GM23338 (cell line): Measurements from ENCODE around the gene UBE2A. TPM values are rescaled to one million over a fixed set of nuclear protein-coding genes. Genes with fewer than 3 reads are reported as not detected.
A peak's percentile ranks its signal among the peaks of the same experiment; 100 is the strongest.

ENCODE experiments used
- ATAC-seq: fragments of 200-7000 bp; cut with Tn5 transposase; 3 replicates; pipeline ENCODE4 v1.9.1; 2020
- DNase-seq: peaks from one replicate; pipeline ENCODE4 v3.0.0-alpha.2; 2015; ENCODE audit warnings: low spot score
- H2AFZ ChIP-seq: fragments of 200-600 bp; sonication (generic); 2 replicates; pipeline ENCODE4 v1.8.0; 2016; ENCODE audit warnings: antibody characterized with exemption, mild to moderate bottlenecking, moderate library complexity
- H3F3A ChIP-seq: fragments of 200-600 bp; sonication (generic); replicated peaks from 2 replicates; pipeline ENCODE4 v1.8.0; 2017; ENCODE audit warnings: antibody characterized with exemption, mixed run types, low read depth
- H3K27ac ChIP-seq: fragments of 200-600 bp; sonication (generic); 2 replicates; pipeline ENCODE4 v1.6.1; 2016; ENCODE audit warnings: low read depth
- H3K27me3 ChIP-seq: fragments of 200-600 bp; sonication (generic); 2 replicates; pipeline ENCODE4 v1.8.0; 2016; ENCODE audit warnings: mild to moderate bottlenecking, mixed run types, moderate library complexity; ENCODE audit not compliant: insufficient read depth
- H3K36me3 ChIP-seq: fragments of 200-600 bp; sonication (generic); 2 replicates; pipeline ENCODE4 v1.8.0; 2016; ENCODE audit warnings: mild to moderate bottlenecking; ENCODE audit not compliant: insufficient read depth
- H3K4me1 ChIP-seq: fragments of 200-600 bp; sonication (generic); 2 replicates; pipeline ENCODE4 v1.8.0; 2016; ENCODE audit warnings: mild to moderate bottlenecking, moderate library complexity; ENCODE audit not compliant: insufficient read depth
- H3K4me2 ChIP-seq: fragments of 200-600 bp; sonication (generic); 2 replicates; pipeline ENCODE4 v1.7.1; 2017; ENCODE audit warnings: mixed run types
- H3K4me3 ChIP-seq: fragments of 200-600 bp; sonication (generic); 2 replicates; pipeline ENCODE4 v1.6.1; 2016; ENCODE audit warnings: mixed run types
- H3K79me2 ChIP-seq: fragments of 200-600 bp; sonication (generic); replicated peaks from 2 replicates; pipeline ENCODE4 v1.8.0; 2017; ENCODE audit warnings: mild to moderate bottlenecking; ENCODE audit not compliant: insufficient read depth
- H3K9me2 ChIP-seq: fragments of 200-600 bp; sonication (generic); 2 replicates; pipeline ENCODE4 v1.8.0; 2017; ENCODE audit not compliant: insufficient read depth
- H4K20me1 ChIP-seq: fragments of 200-600 bp; sonication (generic); replicated peaks from 2 replicates; pipeline ENCODE4 v1.8.0; 2017; ENCODE audit warnings: mild to moderate bottlenecking; ENCODE audit not compliant: insufficient read depth
- H3K27ac Mint-ChIP-seq: 2 replicates; pipeline ENCODE4 v1.8.0; 2020; ENCODE audit warnings: inconsistent platforms, mild to moderate bottlenecking, moderate library complexity, mixed read lengths
- H3K27me3 Mint-ChIP-seq: 3 replicates; pipeline ENCODE4 v1.8.0; 2022; ENCODE audit warnings: low read depth, mild to moderate bottlenecking, moderate library complexity, mixed read lengths, inconsistent platforms; ENCODE audit not compliant: insufficient read depth, poor library complexity
- H3K36me3 Mint-ChIP-seq: 3 replicates; pipeline ENCODE4 v1.8.0; 2021; ENCODE audit warnings: low read depth, mild to moderate bottlenecking, inconsistent platforms, moderate library complexity, mixed read lengths
- H3K4me1 Mint-ChIP-seq: 3 replicates; pipeline ENCODE4 v1.8.0; 2020; ENCODE audit warnings: mild to moderate bottlenecking, inconsistent platforms, mixed read lengths
- H3K4me3 Mint-ChIP-seq: 3 replicates; pipeline ENCODE4 v1.8.0; 2021; ENCODE audit warnings: moderate library complexity, mild to moderate bottlenecking, inconsistent platforms, mixed read lengths
- H3K9me3 Mint-ChIP-seq: 3 replicates; pipeline ENCODE4 v1.8.0; 2020; ENCODE audit warnings: moderate library complexity, mild to moderate bottlenecking, inconsistent platforms, mixed read lengths
- CREB1 ChIP-seq: fragments of 250-450 bp; sonication (Bioruptor Pico); IDR thresholded peaks from 2 replicates; pipeline ENCODE4 v1.5.0; 2020; ENCODE audit warnings: low read depth, mild to moderate bottlenecking, moderate library complexity
- EZH2 ChIP-seq: fragments of 200-600 bp; sonication (generic); IDR thresholded peaks from one replicate; pipeline ENCODE4 v1.8.0; 2017; ENCODE audit warnings: antibody characterized with exemption, mild to moderate bottlenecking, low read depth; ENCODE audit not compliant: unreplicated experiment
- EZH2phosphoT487 ChIP-seq: fragments of 200-600 bp; sonication (generic); IDR thresholded peaks from one replicate; pipeline ENCODE4 v1.8.1; 2018; ENCODE audit warnings: antibody characterized with exemption; ENCODE audit not compliant: unreplicated experiment
- JUNB ChIP-seq: IDR thresholded peaks from one replicate; pipeline ENCODE4 v1.6.1; 2016; ENCODE audit warnings: antibody characterized with exemption; ENCODE audit not compliant: unreplicated experiment
- NANOG ChIP-seq: IDR thresholded peaks from 2 replicates; pipeline ENCODE4 v1.6.1; 2016; ENCODE audit warnings: antibody characterized with exemption, borderline replicate concordance
- POLR2AphosphoS5 ChIP-seq: IDR thresholded peaks from 2 replicates; pipeline ENCODE4 v1.6.1; 2016; ENCODE audit warnings: antibody characterized with exemption, low read depth
- ZNF114 ChIP-seq: fragments of 250-450 bp; sonication (Bioruptor Pico); IDR thresholded peaks from 2 replicates; pipeline ENCODE4 v1.5.0; 2020; ENCODE audit warnings: mild to moderate bottlenecking, moderate library complexity
- ZNF331 ChIP-seq: fragments of 250-450 bp; sonication (Bioruptor Pico); IDR thresholded peaks from 2 replicates; pipeline ENCODE4 v1.5.0; 2020; ENCODE audit warnings: low read depth, mild to moderate bottlenecking, moderate library complexity
- polyA plus RNA-seq: library from polyadenylated mRNA; unstranded; fragments of >200 nt; fragmentation: Nextera tagmentation; extraction: Ambion mirVana; gene quantifications from 2 replicates; pipeline ENCODE4 v1.2.1, GENCODE V29; 2016
- total RNA-seq: library from RNA; depleted of rRNA; stranded (reverse); fragments of >200 nt; shearing (Covaris generic); gene quantifications from 2 replicates; pipeline ENCODE4 v1.2.3, GENCODE V29; 2014
- TF ChIP-seq, protein P1 (sequence below): IDR thresholded peaks from one replicate; pipeline ENCODE4 v1.6.1; 2018; ENCODE audit warnings: antibody characterized with exemption; ENCODE audit not compliant: unreplicated experiment
- TF ChIP-seq, protein P2 (sequence below): IDR thresholded peaks from 2 replicates; pipeline ENCODE4 v1.6.1; 2016; ENCODE audit warnings: antibody characterized with exemption
- TF ChIP-seq, protein P3 (sequence below), 2 experiments: fragments of 200-600 bp in 1 of 2; sonication (generic) in 1 of 2; conservative IDR thresholded peaks; 2 replicates each; pipeline versions ENCODE4 v1.5.1 to v1.6.1; 2016 to 2017; ENCODE audit warnings: antibody characterized with exemption in 2 of 2, low read depth in 2 of 2, mild to moderate bottlenecking in 2 of 2, moderate library complexity in 1 of 2

The UBE2A gene
- total and polyA plus RNA-seq, 2 experiments from 2014 or later, result 38.6 to 75.9 TPM

DNA sequence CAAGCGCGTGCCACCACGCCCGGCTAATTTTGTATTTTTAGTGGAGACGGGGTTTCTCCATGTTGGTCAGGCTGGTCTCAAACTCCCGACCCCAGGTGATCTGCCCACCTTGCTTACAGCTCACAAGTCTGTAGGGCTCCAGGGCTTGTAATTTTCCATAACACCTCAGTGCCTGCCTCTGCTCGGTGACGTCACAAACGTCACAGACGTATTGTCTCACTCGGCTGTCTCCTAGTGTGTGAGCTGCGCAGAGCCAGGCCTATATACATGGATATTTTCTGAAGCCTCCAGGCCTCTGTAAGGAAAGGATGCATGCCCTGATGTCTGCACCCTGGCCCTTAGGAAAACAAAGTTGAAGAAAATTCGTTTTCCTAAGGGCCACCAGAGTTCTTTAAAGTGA is 40.4 kb downstream of the UBE2A start (continued):
- TF ChIP-seq, protein P1, sequence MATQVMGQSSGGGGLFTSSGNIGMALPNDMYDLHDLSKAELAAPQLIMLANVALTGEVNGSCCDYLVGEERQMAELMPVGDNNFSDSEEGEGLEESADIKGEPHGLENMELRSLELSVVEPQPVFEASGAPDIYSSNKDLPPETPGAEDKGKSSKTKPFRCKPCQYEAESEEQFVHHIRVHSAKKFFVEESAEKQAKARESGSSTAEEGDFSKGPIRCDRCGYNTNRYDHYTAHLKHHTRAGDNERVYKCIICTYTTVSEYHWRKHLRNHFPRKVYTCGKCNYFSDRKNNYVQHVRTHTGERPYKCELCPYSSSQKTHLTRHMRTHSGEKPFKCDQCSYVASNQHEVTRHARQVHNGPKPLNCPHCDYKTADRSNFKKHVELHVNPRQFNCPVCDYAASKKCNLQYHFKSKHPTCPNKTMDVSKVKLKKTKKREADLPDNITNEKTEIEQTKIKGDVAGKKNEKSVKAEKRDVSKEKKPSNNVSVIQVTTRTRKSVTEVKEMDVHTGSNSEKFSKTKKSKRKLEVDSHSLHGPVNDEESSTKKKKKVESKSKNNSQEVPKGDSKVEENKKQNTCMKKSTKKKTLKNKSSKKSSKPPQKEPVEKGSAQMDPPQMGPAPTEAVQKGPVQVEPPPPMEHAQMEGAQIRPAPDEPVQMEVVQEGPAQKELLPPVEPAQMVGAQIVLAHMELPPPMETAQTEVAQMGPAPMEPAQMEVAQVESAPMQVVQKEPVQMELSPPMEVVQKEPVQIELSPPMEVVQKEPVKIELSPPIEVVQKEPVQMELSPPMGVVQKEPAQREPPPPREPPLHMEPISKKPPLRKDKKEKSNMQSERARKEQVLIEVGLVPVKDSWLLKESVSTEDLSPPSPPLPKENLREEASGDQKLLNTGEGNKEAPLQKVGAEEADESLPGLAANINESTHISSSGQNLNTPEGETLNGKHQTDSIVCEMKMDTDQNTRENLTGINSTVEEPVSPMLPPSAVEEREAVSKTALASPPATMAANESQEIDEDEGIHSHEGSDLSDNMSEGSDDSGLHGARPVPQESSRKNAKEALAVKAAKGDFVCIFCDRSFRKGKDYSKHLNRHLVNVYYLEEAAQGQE, result no peak
- TF ChIP-seq, protein P2, sequence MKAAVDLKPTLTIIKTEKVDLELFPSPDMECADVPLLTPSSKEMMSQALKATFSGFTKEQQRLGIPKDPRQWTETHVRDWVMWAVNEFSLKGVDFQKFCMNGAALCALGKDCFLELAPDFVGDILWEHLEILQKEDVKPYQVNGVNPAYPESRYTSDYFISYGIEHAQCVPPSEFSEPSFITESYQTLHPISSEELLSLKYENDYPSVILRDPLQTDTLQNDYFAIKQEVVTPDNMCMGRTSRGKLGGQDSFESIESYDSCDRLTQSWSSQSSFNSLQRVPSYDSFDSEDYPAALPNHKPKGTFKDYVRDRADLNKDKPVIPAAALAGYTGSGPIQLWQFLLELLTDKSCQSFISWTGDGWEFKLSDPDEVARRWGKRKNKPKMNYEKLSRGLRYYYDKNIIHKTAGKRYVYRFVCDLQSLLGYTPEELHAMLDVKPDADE, result no peak
- no peak for TF ChIP-seq ZNF114 (CRISPR knock-in tag)
- TF ChIP-seq EZH2, result no peak
- no peak for TF ChIP-seq JUNB
- no peak for TF ChIP-seq NANOG
- TF ChIP-seq CREB1 (CRISPR knock-in tag), result no peak

DNA sequence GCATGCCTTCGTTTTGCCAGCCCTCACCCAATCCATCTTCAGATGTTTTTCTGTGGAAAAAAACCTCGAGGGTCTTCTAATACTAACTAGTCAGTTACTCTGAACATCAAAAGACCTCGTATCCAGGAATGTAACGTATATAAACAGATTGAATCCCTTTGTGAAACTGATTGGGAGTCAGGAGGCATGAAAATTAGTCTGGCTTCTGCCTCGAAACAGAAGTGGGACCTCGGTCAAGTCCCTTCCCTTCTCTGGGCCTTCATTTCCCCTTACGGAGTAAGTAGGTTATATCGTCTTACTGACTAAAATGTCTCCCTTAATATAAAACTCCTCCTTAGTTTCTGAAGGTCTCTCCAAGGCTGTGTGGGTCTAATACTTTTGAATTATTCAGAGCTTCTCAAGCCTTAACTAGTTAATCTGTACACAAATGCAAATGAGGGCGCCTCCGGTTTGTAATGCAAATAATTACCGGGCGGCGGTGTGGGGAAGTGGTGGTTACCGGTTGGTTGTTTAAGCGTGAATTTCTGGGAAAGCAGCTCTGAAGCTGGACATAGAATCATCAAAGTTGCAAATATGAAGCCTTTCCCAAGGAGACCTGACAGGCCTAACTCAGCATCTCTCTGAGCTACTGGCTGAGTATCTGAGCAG is 43.3 kb downstream of the UBE2A start:
- Histone ChIP-seq H4K20me1 (no peaks in the 10 kb centered on the region), H3K4me3 (peak overlapping the region; percentile 34), H3K9me2 (no peaks in the 10 kb centered on the region), H3K36me3 (no peaks in the 10 kb centered on the region), H3K4me1 (peaks cover 27% of the 10 kb centered on the region), H3F3A (no peaks in the 10 kb centered on the region), H3K27ac (no peak overlapping the region), H3K79me2 (no peaks in the 10 kb centered on the region), H3K4me2 (peak overlapping the region; percentile 63), H3K27me3 (no peaks in the 10 kb centered on the region), H2AFZ (no peak overlapping the region)
- H3K27ac Mint-ChIP-seq, result no peak overlapping the region; the same call in 1 of the 2 replicates
- no peaks in the 10 kb centered on the region for H3K9me3 Mint-ChIP-seq
- peaks cover 40% of the 10 kb centered on the region for H3K4me1 Mint-ChIP-seq
- DNase-seq, result peak; percentile 28
- H3K27me3 Mint-ChIP-seq, result peaks cover 3% of the 10 kb centered on the region
- H3K4me3 Mint-ChIP-seq, result peak overlapping the region; percentile 21; the same call in 1 of the 3 replicates
- ATAC-seq, result peak; percentile 64
- H3K36me3 Mint-ChIP-seq, result no peaks in the 10 kb centered on the region
- TF ChIP-seq POLR2AphosphoS5, result no peak
- no peak for TF ChIP-seq ZNF331
- TF ChIP-seq NANOG, result no peak
- no peak for TF ChIP-seq EZH2phosphoT487
- no peak for TF ChIP-seq JUNB
- TF ChIP-seq ZNF114 (CRISPR knock-in tag), result no peak
- TF ChIP-seq CREB1 (CRISPR knock-in tag), result no peak
- TF ChIP-seq, protein P1, result no peak
- TF ChIP-seq, protein P3, sequence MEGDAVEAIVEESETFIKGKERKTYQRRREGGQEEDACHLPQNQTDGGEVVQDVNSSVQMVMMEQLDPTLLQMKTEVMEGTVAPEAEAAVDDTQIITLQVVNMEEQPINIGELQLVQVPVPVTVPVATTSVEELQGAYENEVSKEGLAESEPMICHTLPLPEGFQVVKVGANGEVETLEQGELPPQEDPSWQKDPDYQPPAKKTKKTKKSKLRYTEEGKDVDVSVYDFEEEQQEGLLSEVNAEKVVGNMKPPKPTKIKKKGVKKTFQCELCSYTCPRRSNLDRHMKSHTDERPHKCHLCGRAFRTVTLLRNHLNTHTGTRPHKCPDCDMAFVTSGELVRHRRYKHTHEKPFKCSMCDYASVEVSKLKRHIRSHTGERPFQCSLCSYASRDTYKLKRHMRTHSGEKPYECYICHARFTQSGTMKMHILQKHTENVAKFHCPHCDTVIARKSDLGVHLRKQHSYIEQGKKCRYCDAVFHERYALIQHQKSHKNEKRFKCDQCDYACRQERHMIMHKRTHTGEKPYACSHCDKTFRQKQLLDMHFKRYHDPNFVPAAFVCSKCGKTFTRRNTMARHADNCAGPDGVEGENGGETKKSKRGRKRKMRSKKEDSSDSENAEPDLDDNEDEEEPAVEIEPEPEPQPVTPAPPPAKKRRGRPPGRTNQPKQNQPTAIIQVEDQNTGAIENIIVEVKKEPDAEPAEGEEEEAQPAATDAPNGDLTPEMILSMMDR (conservative IDR thresholded peaks at IDR 0.05; ENCODE audit: low read depth in 2 of 2), result no peak
- TF ChIP-seq, protein P2, result no peak
